ENCODE measurements around the gene PROM1. TPM values are rescaled to one million over a fixed set of nuclear protein-coding genes. Genes with fewer than 3 reads are reported as not detected.

The PROM1 gene
- total RNA-seq, 1 donor = under 0.01 TPM

- peak; percentile 91 for DNase-seq (ENCODE audit: low read depth)
- H3K4me3 ChIP-seq (ENCODE audit: low read depth, low read length) = no peak overlapping the region
- no peak for TF ChIP-seq CTCF (IDR thresholded peaks at IDR 0.05; ENCODE audit: insufficient read depth, low read depth, low read length)
These were observed 162.9 kb downstream of the PROM1 start for GRCh38 chr4:15920723-15921591.

- no peak for TF ChIP-seq CTCF (IDR thresholded peaks at IDR 0.05; ENCODE audit: insufficient read depth, low read depth, low read length)
- no peak overlapping the region for H3K4me3 ChIP-seq (ENCODE audit: low read depth, low read length)
- no peak for DNase-seq (ENCODE audit: low read depth)
These were observed 165.2 kb downstream of the PROM1 start for GRCh38 chr4:15918484-15919129.

Other genes with a start within 250 kb of the PROM1 start
- gene FGFBP1, start 145.3 kb downstream of the PROM1 start, total RNA-seq = not detected in 2 replicates
- gene FGFBP2, start 120.8 kb downstream of the PROM1 start, total RNA-seq = not detected in 2 replicates
- 19.0 and 28.5 TPM in 2 replicates for gene TAPT1, start 142.4 kb upstream of the PROM1 start, total RNA-seq

All from fibroblast of villous mesenchyme (primary cell).